Right atrium auricular region (tissue), 2 donors: ENCODE data around the gene ODAD4. TPM values are rescaled to one million over a fixed set of nuclear protein-coding genes. Genes with fewer than 3 reads are reported as not detected.

Experiments used
- DNase-seq: peaks from one replicate; pipeline ENCODE4 v3.0.0-alpha.2; 2019; ENCODE audit warnings: low spot score
- H3K27ac ChIP-seq, 2 donors: fragments of 200-600 bp; sonication (generic); 1 replicate in 1 of 2; 2 replicates in 1 of 2; pipeline ENCODE4 v1.5.1; 2016 to 2019
- H3K27me3 ChIP-seq, 2 donors: fragments of 200-600 bp; sonication (generic); one replicate each; pipeline versions ENCODE4 v1.5.1 to v1.6.0; 2017 to 2019
- H3K36me3 ChIP-seq: fragments of 200-600 bp; sonication (generic); one replicate; pipeline ENCODE4 v1.5.1; 2016
- H3K4me1 ChIP-seq, 2 donors: fragments of 200-600 bp; sonication (generic); one replicate each; pipeline versions ENCODE4 v1.5.1 to v1.6.0; 2017 to 2019
- H3K4me3 ChIP-seq, 2 donors: fragments of 200-600 bp; sonication (generic); 1 replicate in 1 of 2; 2 replicates in 1 of 2; pipeline ENCODE4 v1.5.1; 2017 to 2019; ENCODE audit warnings: mild to moderate bottlenecking in 1 of 2, moderate library complexity in 1 of 2
- H3K9me3 ChIP-seq, 2 donors: fragments of 200-600 bp; sonication (generic); one replicate each; pipeline ENCODE4 v1.5.1; 2019
- total RNA-seq, 2 donors: library from RNA; depleted of rRNA; stranded (reverse); fragments of >200 nt; gene quantifications; one replicate each; pipeline ENCODE4 v1.1.0, GENCODE V29; 2016
- TF ChIP-seq, protein P1 (sequence below), 2 donors: fragments of 200-600 bp; sonication (generic); IDR thresholded peaks; one replicate each; pipeline ENCODE4 v1.5.1; 2019; ENCODE audit warnings: antibody characterized with exemption in 2 of 2

Gene ODAD4
- total RNA-seq, 2 donors from 2014 or later: 0.43 to 0.56 TPM

DNA sequence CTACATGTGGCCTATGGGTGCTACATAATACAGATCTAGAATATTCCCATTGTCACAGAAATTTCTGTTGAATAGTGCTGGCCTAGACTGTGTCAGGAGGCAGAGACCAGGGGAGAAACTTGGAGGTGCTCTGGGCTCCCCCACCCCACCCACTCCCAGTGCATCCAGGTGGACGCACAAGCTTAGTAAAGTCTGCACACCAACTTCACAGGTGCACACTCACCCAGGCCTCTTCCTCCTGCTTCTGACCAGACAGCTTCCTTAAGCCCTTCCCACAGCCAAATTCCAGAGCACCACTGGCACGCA lies 28.6 kb downstream of the ODAD4 start:
- no peaks in the 10 kb centered on the region for H3K36me3 ChIP-seq
- DNase-seq: no peak
- no peak overlapping the region for H3K4me3 ChIP-seq
- H3K4me1 ChIP-seq: peaks cover 0 to 4% of the 10 kb centered on the region in 2 donors
- TF ChIP-seq, protein P1, sequence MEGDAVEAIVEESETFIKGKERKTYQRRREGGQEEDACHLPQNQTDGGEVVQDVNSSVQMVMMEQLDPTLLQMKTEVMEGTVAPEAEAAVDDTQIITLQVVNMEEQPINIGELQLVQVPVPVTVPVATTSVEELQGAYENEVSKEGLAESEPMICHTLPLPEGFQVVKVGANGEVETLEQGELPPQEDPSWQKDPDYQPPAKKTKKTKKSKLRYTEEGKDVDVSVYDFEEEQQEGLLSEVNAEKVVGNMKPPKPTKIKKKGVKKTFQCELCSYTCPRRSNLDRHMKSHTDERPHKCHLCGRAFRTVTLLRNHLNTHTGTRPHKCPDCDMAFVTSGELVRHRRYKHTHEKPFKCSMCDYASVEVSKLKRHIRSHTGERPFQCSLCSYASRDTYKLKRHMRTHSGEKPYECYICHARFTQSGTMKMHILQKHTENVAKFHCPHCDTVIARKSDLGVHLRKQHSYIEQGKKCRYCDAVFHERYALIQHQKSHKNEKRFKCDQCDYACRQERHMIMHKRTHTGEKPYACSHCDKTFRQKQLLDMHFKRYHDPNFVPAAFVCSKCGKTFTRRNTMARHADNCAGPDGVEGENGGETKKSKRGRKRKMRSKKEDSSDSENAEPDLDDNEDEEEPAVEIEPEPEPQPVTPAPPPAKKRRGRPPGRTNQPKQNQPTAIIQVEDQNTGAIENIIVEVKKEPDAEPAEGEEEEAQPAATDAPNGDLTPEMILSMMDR (IDR thresholded peaks at IDR 0.05): no peak
- H3K9me3 ChIP-seq: no peaks in the 10 kb centered on the region
- H3K27ac ChIP-seq: no peak overlapping the region
- H3K27me3 ChIP-seq: no peaks in the 10 kb centered on the region

DNA sequence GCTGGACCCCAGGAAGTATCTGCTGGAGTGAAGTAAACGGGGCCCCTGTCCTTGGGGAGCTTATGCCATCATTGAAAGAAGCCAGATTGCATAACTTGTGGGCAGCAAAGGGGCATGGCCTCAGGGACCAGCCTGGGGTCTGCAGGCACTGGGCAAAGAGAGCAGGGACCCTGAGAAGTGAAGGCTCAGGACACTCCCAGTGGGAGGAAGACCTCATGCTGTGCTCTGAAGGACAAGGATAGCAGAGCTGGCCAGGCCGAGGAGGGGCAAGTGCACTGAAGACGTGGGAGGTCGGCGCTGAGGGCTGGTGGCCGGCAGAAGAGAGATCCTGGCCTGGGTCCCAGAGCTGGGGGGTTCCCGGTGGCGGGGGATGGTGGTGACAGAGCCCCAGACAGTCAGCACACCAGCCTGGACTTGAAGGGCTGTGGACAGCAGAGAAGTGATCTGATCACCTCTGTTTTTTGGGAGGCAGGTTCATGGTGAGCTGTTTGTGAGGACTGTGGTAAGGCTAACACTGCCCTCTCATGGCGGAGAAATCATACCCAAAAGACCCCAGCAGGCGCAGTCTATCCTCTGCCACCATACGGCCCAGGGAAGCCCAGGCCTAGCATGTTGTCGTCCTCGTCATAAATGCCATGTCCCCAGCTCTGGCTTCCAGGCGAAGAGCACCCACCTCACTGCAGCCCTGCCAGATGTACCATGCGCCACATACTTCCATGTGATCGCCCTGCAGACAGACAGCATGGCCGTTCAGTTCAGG lies 29.1 kb downstream of the ODAD4 start:
- TF ChIP-seq, protein P1 (IDR thresholded peaks at IDR 0.05): peak in 1 of 2 donors; percentile 42
- Histone ChIP-seq H3K4me1 (peaks cover 0 to 4% of the 10 kb centered on the region in 2 donors), H3K36me3 (no peaks in the 10 kb centered on the region), H3K27ac (no peak overlapping the region), H3K4me3 (no peak overlapping the region), H3K9me3 (no peaks in the 10 kb centered on the region), H3K27me3 (no peaks in the 10 kb centered on the region)
- DNase-seq: no peak

DNA sequence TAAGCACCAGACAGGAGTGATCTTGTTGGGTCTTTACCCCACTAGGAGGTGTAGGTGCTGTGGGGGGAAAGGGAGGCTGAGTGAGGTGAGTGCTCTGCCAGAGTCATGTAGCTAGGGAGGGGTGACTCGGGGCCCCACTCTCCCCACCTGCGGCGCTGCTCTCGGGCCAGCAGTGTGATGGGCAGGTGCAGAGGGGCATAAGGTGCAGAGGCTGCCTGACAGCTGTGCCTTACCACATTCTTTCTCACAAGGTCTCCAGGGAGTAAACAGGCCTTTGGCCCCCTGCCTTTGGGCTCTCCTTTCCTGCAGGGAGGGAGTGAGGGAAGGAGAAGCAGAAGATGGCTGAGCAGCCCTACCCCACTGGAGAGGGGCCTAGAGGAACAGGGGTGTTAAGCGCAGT lies 31.7 kb downstream of the ODAD4 start:
- Histone ChIP-seq H3K36me3 (no peaks in the 10 kb centered on the region), H3K27me3 (no peaks in the 10 kb centered on the region), H3K9me3 (no peaks in the 10 kb centered on the region), H3K27ac (no peak overlapping the region), H3K4me3 (no peak overlapping the region), H3K4me1 (peaks cover 0 to 15% of the 10 kb centered on the region in 2 donors)
- no peak for DNase-seq
- TF ChIP-seq, protein P1 (IDR thresholded peaks at IDR 0.05): no peak

DNA sequence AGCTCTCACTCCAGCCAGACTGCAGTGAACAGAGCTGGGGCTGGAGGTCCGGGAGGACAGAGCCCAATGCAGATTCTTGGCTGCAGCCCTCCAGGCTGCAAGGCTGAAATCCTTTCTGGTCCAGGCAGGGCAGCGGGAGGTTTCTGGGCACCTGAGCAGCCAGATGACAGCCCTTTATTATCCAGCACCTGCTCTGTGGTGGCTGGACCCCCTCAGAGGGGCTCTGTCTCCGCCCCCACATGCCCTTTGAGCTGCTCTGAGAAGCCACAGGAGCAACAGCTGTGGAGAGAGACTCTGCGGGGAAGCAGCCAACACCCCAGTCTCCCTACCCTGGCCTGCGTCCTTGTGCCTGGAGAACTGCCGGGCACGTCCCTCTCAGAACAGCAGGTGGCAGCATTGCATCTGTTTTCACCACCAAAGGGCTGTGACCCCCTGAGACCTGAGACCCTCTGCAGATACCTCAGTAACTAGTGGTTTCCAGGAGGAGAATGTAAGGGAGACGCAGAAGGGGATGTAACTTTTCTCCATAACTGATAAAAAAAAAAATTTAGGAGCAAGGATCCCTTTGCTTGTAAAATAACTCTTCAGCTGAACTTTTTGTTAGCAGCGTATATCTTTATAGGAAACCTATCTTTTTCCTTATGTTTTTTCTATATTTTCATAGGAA lies 32.5 kb downstream of the ODAD4 start:
- DNase-seq: peak; percentile 83
- no peaks in the 10 kb centered on the region for H3K9me3 ChIP-seq
- H3K4me1 ChIP-seq: peaks cover 0 to 23% of the 10 kb centered on the region in 2 donors
- H3K27me3 ChIP-seq: no peaks in the 10 kb centered on the region
- no peak overlapping the region for H3K27ac ChIP-seq
- TF ChIP-seq, protein P1 (IDR thresholded peaks at IDR 0.05): peak; percentile 70 to 88
- no peaks in the 10 kb centered on the region for H3K36me3 ChIP-seq
- H3K4me3 ChIP-seq: no peak overlapping the region

DNA sequence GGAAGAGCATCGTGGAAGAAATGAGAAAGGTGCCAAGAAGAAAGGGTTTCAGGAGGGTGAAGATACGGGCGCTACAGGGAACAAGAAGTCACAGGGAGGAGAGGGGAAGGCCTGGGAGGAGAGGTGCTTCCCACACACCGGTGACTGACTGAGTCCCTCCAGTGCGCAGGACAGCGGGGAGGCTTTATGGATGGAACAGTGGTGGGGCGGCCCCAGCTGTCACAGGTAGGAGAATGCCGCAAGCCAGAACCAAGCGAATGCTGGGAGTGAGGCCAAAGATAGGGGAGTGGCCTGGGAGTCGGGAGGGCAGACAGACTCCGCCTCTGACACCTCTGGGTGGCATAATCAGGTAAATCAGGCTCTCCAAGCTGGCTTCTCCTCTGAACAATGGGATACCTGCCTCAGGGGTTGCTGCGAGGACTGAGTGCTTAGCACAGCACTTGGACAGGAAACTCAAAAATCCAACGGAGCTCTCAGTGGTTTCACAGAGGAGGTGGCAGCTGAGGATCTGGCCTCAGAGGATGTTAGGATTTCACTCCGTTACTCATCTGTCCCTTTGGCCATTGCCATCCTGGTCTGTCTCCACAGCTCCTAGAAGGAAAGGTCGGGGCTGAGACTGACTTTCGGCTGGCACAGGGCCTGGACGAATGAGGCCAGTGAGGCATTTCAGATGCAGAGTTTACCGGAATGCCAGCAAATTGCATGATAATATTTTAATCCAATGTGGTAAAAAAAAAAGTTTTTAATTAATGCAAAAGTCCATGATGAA lies 35.5 kb downstream of the ODAD4 start:
- Histone ChIP-seq H3K36me3 (no peaks in the 10 kb centered on the region), H3K27me3 (no peaks in the 10 kb centered on the region), H3K4me3 (peak overlapping the region; percentile 71 to 99), H3K4me1 (peaks cover 0 to 26% of the 10 kb centered on the region in 2 donors), H3K27ac (peak overlapping the region; percentile 83 to 91), H3K9me3 (no peaks in the 10 kb centered on the region)
- peak; percentile 67 for DNase-seq
- TF ChIP-seq, protein P1 (IDR thresholded peaks at IDR 0.05): no peak
